ENCODE data around the gene MBL2.

MBL2 gene

GRCh38 chr10:52774600-52775106 lies 2.1 kb upstream of the MBL2 start:
- no peak for TF ChIP-seq CTCF (IDR thresholded peaks at IDR 0.05; ENCODE audit: insufficient read depth, low read length)
- TF ChIP-seq REST (IDR thresholded peaks at IDR 0.05; ENCODE audit: insufficient replicate concordance, low read depth), result no peak
- TF ChIP-seq POLR2AphosphoS5 (IDR thresholded peaks at IDR 0.05; ENCODE audit: low read depth), result no peak
- no peak for TF ChIP-seq SPI1 (IDR thresholded peaks at IDR 0.05; ENCODE audit: borderline replicate concordance, low read depth)
- no peak for TF ChIP-seq GABPA (IDR thresholded peaks at IDR 0.05; ENCODE audit: low read depth)
- no peak overlapping the region for H3K4me3 ChIP-seq (replicated peaks; ENCODE audit: insufficient read depth, low read length)
- no peaks in the 10 kb centered on the region for H3K27me3 ChIP-seq (ENCODE audit: insufficient read depth, poor library complexity, severe bottlenecking)
- no peak overlapping the region for H3K27ac ChIP-seq (replicated peaks)
- DNase-seq (ENCODE audit: low read depth in 1 of 2, low spot score in 1 of 2), result no peak

GRCh38 chr10:52774182-52774581 lies 1.6 kb upstream of the MBL2 start:
- Histone ChIP-seq H3K4me3 (replicated peaks; ENCODE audit: insufficient read depth, low read length) (no peak overlapping the region), H3K27me3 (ENCODE audit: insufficient read depth, poor library complexity, severe bottlenecking) (no peaks in the 10 kb centered on the region), H3K27ac (replicated peaks) (no peak overlapping the region)
- TF ChIP-seq GABPA (IDR thresholded peaks at IDR 0.05; ENCODE audit: low read depth), result no peak
- TF ChIP-seq REST (IDR thresholded peaks at IDR 0.05; ENCODE audit: insufficient replicate concordance, low read depth), result no peak
- no peak for TF ChIP-seq CTCF (IDR thresholded peaks at IDR 0.05; ENCODE audit: insufficient read depth, low read length)
- no peak for TF ChIP-seq POLR2AphosphoS5 (IDR thresholded peaks at IDR 0.05; ENCODE audit: low read depth)
- no peak for TF ChIP-seq SPI1 (IDR thresholded peaks at IDR 0.05; ENCODE audit: borderline replicate concordance, low read depth)
- DNase-seq (ENCODE audit: low read depth in 1 of 2, low spot score in 1 of 2), result no peak

- no peak overlapping the region for H3K27ac ChIP-seq (replicated peaks)
- TF ChIP-seq SPI1 (IDR thresholded peaks at IDR 0.05; ENCODE audit: borderline replicate concordance, low read depth) (no peak), CTCF (IDR thresholded peaks at IDR 0.05; ENCODE audit: insufficient read depth, low read length) (no peak), POLR2AphosphoS5 (IDR thresholded peaks at IDR 0.05; ENCODE audit: low read depth) (no peak)
- no peak for DNase-seq (ENCODE audit: low read depth in 1 of 2, low spot score in 1 of 2)
- no peak overlapping the region for H3K4me3 ChIP-seq (replicated peaks; ENCODE audit: insufficient read depth, low read length)
- no peaks in the 10 kb centered on the region for H3K27me3 ChIP-seq (ENCODE audit: insufficient read depth, poor library complexity, severe bottlenecking)
These were observed 794 bp downstream of the MBL2 start for GRCh38 chr10:52771534-52772445.
